Smooth muscle cell (in vitro differentiated cells): ENCODE results near the gene LHX1. TPM values are rescaled to one million over a fixed set of nuclear protein-coding genes. Genes with fewer than 3 reads are reported as not detected.

Source experiments
- DNase-seq: peaks from one replicate; lab custom pipeline; 2025; ENCODE audit not compliant: unreplicated experiment; lab: John Stamatoyannopoulos, UW
- H2AFZ ChIP-seq: fragments of 200-600 bp; sonication (generic); 2 replicates; pipeline ENCODE4 v1.6.0; 2016; ENCODE audit warnings: antibody characterized with exemption, low read depth, mild to moderate bottlenecking
- H3F3A ChIP-seq: fragments of 200-600 bp; sonication (generic); 2 replicates; pipeline ENCODE4 v1.6.0; 2017; ENCODE audit warnings: antibody characterized with exemption, low read depth
- H3K27ac ChIP-seq: fragments of 200-600 bp; sonication (generic); 2 replicates; pipeline ENCODE4 v1.5.1; 2016; ENCODE audit warnings: low read depth, mild to moderate bottlenecking
- H3K27me3 ChIP-seq: fragments of 200-600 bp; sonication (generic); 2 replicates; pipeline ENCODE4 v1.6.1; 2016; ENCODE audit warnings: low read depth, mild to moderate bottlenecking
- H3K36me3 ChIP-seq: fragments of 200-600 bp; sonication (generic); 2 replicates; pipeline ENCODE4 v1.5.1; 2016; ENCODE audit warnings: low read depth
- H3K4me1 ChIP-seq: fragments of 200-600 bp; sonication (generic); 2 replicates; pipeline ENCODE4 v1.5.1; 2016; ENCODE audit warnings: low read depth
- H3K4me2 ChIP-seq: fragments of 200-600 bp; sonication (generic); 2 replicates; pipeline ENCODE4 v1.6.0; 2016; ENCODE audit warnings: mild to moderate bottlenecking
- H3K4me3 ChIP-seq: fragments of 200-600 bp; sonication (generic); 2 replicates; pipeline ENCODE4 v1.5.1; 2016; ENCODE audit warnings: mild to moderate bottlenecking
- H3K79me2 ChIP-seq: fragments of 200-600 bp; sonication (generic); 2 replicates; pipeline ENCODE4 v1.6.0; 2016; ENCODE audit warnings: low read depth, mild to moderate bottlenecking
- H3K9ac ChIP-seq: fragments of 200-600 bp; sonication (generic); 2 replicates; pipeline ENCODE4 v1.6.0; 2016; ENCODE audit warnings: low read depth
- H3K9me3 ChIP-seq: fragments of 200-600 bp; sonication (generic); replicated peaks from 2 replicates; pipeline ENCODE4 v1.5.1; 2016; ENCODE audit warnings: low read depth
- H4K20me1 ChIP-seq: fragments of 200-600 bp; sonication (generic); 2 replicates; pipeline ENCODE4 v1.6.0; 2016; ENCODE audit warnings: low read depth
- WGBS: methylation state at CpG from one replicate; pipeline ENCODE4 v1.1.7; 2016; ENCODE audit warnings: low lambda C conversion rate; 5-methylcytosine and 5-hydroxymethylcytosine counted together
- polyA plus RNA-seq: library from polyadenylated mRNA; unstranded; fragments of >200 nt; fragmentation: Nextera tagmentation; extraction: Ambion mirVana; gene quantifications from 2 replicates; pipeline ENCODE4 v1.2.1, GENCODE V29; 2016
- total RNA-seq: library from RNA; depleted of rRNA; stranded (reverse); fragments of >200 nt; gene quantifications from 2 replicates; pipeline ENCODE4 v1.2.3, GENCODE V29; 2014
- TF ChIP-seq, protein P1 (sequence below): fragments of 200-600 bp; sonication (generic); IDR thresholded peaks from 2 replicates; pipeline ENCODE4 v1.5.1; 2017; ENCODE audit warnings: borderline replicate concordance, mild to moderate bottlenecking, antibody characterized with exemption; ENCODE audit not compliant: insufficient read depth, poor library complexity, severe bottlenecking

LHX1 gene
- total and polyA plus RNA-seq, 2 experiments from 2014 or later, result not detected

DNA sequence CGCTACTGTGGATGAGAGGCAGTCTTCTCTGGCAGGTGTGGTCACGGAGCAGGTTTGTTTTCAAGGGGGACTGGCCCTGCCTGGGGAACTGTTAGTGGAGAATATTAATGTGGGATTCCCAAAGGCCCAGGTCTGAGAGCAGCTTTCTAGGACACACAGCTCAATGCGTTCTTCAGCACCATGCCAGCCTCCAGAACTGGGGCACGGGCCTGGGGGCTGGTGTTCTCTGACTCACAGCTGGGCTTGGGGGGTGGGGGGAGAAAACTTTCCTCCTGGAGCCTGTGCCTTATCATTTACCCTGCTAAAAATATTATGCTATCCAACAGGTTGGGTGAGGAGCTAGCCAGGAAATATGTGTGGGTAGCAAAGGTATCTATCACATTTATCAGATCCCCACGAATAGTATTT, 13.5 kb upstream of the LHX1 start:
- Histone ChIP-seq H2AFZ (no peak overlapping the region), H3K9ac (no peak overlapping the region), H3K4me1 (peaks cover 26% of the 10 kb centered on the region), H3K27me3 (peaks cover 9% of the 10 kb centered on the region), H4K20me1 (no peaks in the 10 kb centered on the region), H3K36me3 (no peaks in the 10 kb centered on the region), H3K9me3 (no peaks in the 10 kb centered on the region), H3K79me2 (no peaks in the 10 kb centered on the region), H3K4me2 (no peak overlapping the region), H3K4me3 (no peak overlapping the region), H3F3A (peaks cover 11% of the 10 kb centered on the region), H3K27ac (no peak overlapping the region)
- no peak for DNase-seq
- 48% methylated on average over 5 of the region's 5 CpGs for WGBS
- TF ChIP-seq, protein P1, sequence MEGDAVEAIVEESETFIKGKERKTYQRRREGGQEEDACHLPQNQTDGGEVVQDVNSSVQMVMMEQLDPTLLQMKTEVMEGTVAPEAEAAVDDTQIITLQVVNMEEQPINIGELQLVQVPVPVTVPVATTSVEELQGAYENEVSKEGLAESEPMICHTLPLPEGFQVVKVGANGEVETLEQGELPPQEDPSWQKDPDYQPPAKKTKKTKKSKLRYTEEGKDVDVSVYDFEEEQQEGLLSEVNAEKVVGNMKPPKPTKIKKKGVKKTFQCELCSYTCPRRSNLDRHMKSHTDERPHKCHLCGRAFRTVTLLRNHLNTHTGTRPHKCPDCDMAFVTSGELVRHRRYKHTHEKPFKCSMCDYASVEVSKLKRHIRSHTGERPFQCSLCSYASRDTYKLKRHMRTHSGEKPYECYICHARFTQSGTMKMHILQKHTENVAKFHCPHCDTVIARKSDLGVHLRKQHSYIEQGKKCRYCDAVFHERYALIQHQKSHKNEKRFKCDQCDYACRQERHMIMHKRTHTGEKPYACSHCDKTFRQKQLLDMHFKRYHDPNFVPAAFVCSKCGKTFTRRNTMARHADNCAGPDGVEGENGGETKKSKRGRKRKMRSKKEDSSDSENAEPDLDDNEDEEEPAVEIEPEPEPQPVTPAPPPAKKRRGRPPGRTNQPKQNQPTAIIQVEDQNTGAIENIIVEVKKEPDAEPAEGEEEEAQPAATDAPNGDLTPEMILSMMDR, result no peak

DNA sequence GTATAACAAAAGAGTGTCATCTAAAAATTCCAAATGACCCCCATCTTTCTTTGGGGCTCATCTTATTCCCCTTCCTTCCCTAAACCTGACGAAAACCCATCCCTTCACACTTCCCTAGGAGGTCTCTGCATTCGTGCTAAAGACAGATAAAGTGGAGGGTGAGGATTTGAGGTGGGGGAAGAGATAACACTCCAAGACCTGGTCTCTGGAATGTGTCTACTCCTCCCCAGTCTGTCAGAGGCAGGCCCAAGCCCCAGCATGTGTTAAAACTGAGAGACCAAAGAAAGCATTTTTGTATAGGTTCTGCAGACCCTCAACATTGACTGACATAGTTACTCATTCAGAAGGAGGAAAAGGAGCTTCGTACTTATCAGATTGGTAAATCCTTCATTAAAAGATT, 11.0 kb upstream of the LHX1 start:
- Histone ChIP-seq H4K20me1 (no peaks in the 10 kb centered on the region), H2AFZ (no peak overlapping the region), H3K27me3 (peaks cover 33% of the 10 kb centered on the region), H3K4me2 (no peak overlapping the region), H3K36me3 (no peaks in the 10 kb centered on the region), H3K4me3 (no peak overlapping the region), H3K4me1 (peaks cover 7% of the 10 kb centered on the region), H3K9me3 (no peaks in the 10 kb centered on the region), H3K9ac (no peak overlapping the region), H3K79me2 (no peaks in the 10 kb centered on the region), H3K27ac (no peak overlapping the region), H3F3A (no peaks in the 10 kb centered on the region)
- DNase-seq, result no peak
- TF ChIP-seq, protein P1, result no peak
- 77% methylated on average over 3 of the region's 3 CpGs for WGBS

DNA sequence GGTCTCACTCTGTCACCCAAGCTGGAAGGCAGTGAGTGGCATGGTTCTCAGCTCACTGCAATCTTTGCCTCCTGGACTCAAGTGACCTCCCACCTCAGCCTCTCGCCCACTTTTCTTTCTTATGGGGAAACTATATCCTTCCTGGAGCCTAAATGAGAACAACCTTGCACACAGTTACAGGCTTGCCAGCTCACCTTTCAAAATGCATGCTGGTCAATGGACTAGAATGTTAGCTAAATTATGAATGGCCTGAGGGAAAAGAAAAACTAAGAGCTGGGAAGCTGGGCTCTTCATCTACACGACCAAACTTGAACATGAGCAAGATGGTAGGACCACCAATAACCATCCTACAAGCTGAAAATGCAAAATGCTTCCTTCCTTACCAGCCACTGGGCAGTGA, 10.6 kb upstream of the LHX1 start:
- Histone ChIP-seq H3K4me2 (no peak overlapping the region), H3K36me3 (no peaks in the 10 kb centered on the region), H3K4me1 (peaks cover 4% of the 10 kb centered on the region), H3K4me3 (no peak overlapping the region), H3K27me3 (peaks cover 38% of the 10 kb centered on the region), H3F3A (no peaks in the 10 kb centered on the region), H2AFZ (no peak overlapping the region), H3K79me2 (no peaks in the 10 kb centered on the region), H3K9ac (no peak overlapping the region), H3K9me3 (no peaks in the 10 kb centered on the region), H4K20me1 (no peaks in the 10 kb centered on the region), H3K27ac (no peak overlapping the region)
- DNase-seq, result no peak
- TF ChIP-seq, protein P1, result no peak
- WGBS, result 57% methylated on average over 2 of the region's 2 CpGs
